Esophagus squamous epithelium (tissue), 5 donors: ENCODE measurements around the gene RPS15. TPM values are rescaled to one million over a fixed set of nuclear protein-coding genes. Genes with fewer than 3 reads are reported as not detected.

Experiments used
- DNase-seq: peaks from one replicate; lab custom pipeline; 2025; lab: John Stamatoyannopoulos, UW
- H3K27ac ChIP-seq, 4 donors: fragments of 200-600 bp; sonication (generic); one replicate each; pipeline ENCODE4 v1.5.1; 2016 to 2019; ENCODE audit warnings: mild to moderate bottlenecking in 1 of 4
- H3K27me3 ChIP-seq, 4 donors: fragments of 200-600 bp; sonication (generic); 1 replicate in 3 of 4; 2 replicates in 1 of 4; pipeline versions ENCODE4 v1.5.1 to v1.6.0; 2017 to 2021; ENCODE audit warnings: antibody characterized with exemption in 1 of 4
- H3K36me3 ChIP-seq, 3 donors: fragments of 200-600 bp; sonication (generic); one replicate each; pipeline ENCODE4 v1.5.1; 2016 to 2019
- H3K4me1 ChIP-seq, 3 donors: fragments of 200-600 bp; sonication (generic); one replicate each; pipeline ENCODE4 v1.5.1; 2017 to 2019
- H3K4me3 ChIP-seq, 4 donors: fragments of 200-600 bp; sonication (generic); 1 replicate in 3 of 4; 2 replicates in 1 of 4; pipeline ENCODE4 v1.5.1; 2016 to 2019; ENCODE audit warnings: mild to moderate bottlenecking in 2 of 4, moderate library complexity in 1 of 4
- H3K9me3 ChIP-seq, 3 donors: fragments of 200-600 bp; sonication (generic); one replicate each; pipeline ENCODE4 v1.5.1; 2016 to 2019
- CTCF ChIP-seq, 6 experiments: fragments of 450-650 bp in 4 of 6; fragments of 200-600 bp in 2 of 6; sonication (generic) in 2 of 6; IDR thresholded peaks; one replicate each; pipeline ENCODE4 v1.5.1; 2016 to 2019; ENCODE audit warnings: antibody characterized with exemption in 6 of 6, mild to moderate bottlenecking in 4 of 6, moderate library complexity in 4 of 6
- POLR2A ChIP-seq, 4 donors: fragments of 450-650 bp; IDR thresholded peaks; one replicate each; pipeline ENCODE4 v1.6.1; 2017; ENCODE audit warnings: antibody characterized with exemption in 4 of 4, mild to moderate bottlenecking in 4 of 4, moderate library complexity in 3 of 4
- WGBS, 2 donors: methylation state at CpG; one replicate each; pipeline ENCODE4 v1.1.5; 2018; 5-methylcytosine and 5-hydroxymethylcytosine counted together
- intact Hi-C: fragments of 100-400 bp; cut with DNase I; formaldehyde crosslinking; loops from one replicate; pipeline ENCODE4 v1.15.0; 2022
- total RNA-seq, 4 donors: library from RNA; depleted of rRNA; stranded (reverse); fragments of >200 nt; gene quantifications; one replicate each; pipeline ENCODE4 v1.1.0, GENCODE V29; 2016
- donor health status: DM: yes; HTN: yes; CAD: no.

Gene RPS15
- total RNA-seq, 4 donors from 2014 or later: 2,502 to 3,774 (median 3,129) TPM

DNA sequence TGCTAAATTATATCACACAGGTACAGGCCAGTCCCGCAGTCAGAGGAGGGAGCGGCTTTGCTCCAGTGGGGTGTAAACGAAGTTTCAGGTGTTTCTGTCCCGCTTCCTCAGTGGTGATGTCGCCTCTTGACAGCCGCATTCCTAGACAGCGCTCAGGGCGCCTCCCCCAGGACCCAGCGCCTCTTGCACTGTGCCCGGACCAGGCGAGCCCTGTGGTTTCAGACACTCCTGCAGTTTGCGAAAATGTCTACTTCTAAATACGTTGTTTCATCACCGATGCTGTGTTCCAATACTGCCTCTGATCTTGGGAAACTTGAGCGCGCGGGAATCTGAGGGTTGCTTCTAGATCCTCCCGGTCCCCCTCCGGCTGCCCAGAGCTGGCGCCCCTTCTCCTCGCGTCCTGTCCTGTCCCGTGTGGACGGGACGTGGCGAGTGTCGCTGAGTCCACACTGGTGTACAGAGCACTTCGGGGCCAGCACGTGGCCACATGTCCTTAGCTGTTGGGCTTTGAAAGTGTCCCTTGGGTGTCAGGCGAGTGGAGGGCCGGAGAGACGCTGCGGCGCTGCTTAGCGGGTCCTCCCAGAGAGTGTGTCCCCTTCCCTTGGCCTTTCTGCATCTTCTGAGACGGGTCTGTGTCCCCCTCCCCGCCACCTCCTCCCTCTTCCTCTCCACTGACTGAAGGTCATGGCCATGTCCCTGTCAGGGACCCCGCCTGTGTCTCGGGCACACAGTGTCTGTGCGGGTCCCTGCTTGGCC is 14.6 kb upstream of the RPS15 start:
- 87 to 90% methylated on average over 18 to 32 of the region's 40 CpGs for WGBS, 2 donors
- intact Hi-C loops: no loop called here
- no peaks in the 10 kb centered on the region for H3K9me3 ChIP-seq
- no peak for DNase-seq
- H3K27ac ChIP-seq: peak overlapping the region in 1 of 4 donors; percentile 69
- H3K27me3 ChIP-seq: no peaks in the 10 kb centered on the region
- no peak for TF ChIP-seq CTCF (IDR thresholded peaks at IDR 0.05)
- TF ChIP-seq POLR2A (IDR thresholded peaks at IDR 0.05): no peak
- peaks cover 40 to 100% (median 62%) of the 10 kb centered on the region in 3 donors for H3K36me3 ChIP-seq
- H3K4me3 ChIP-seq: no peak overlapping the region
- H3K4me1 ChIP-seq: peaks cover 5 to 38% (median 11%) of the 10 kb centered on the region in 3 donors

- H3K27ac ChIP-seq: peak overlapping the region; percentile 66 to 78 (median 72)
- WGBS, 2 donors: 44 to 53% methylated on average over 32 to 36 of the region's 42 CpGs
- peaks cover 33 to 100% (median 63%) of the 10 kb centered on the region in 3 donors for H3K36me3 ChIP-seq
- TF ChIP-seq CTCF (IDR thresholded peaks at IDR 0.05) (no peak), POLR2A (IDR thresholded peaks at IDR 0.05) (no peak)
- H3K27me3 ChIP-seq: no peaks in the 10 kb centered on the region
- no peaks in the 10 kb centered on the region for H3K9me3 ChIP-seq
- no peak for DNase-seq
- intact Hi-C loops: no loop called here
- H3K4me1 ChIP-seq: peaks cover 5 to 42% (median 11%) of the 10 kb centered on the region in 3 donors
- H3K4me3 ChIP-seq: no peak overlapping the region
Measured at GRCh38 chr19:1424192-1424955, 13.8 kb upstream of the RPS15 start.

- no peak for TF ChIP-seq CTCF (IDR thresholded peaks at IDR 0.05)
- no peak for TF ChIP-seq POLR2A (IDR thresholded peaks at IDR 0.05)
- Histone ChIP-seq H3K27me3 (no peaks in the 10 kb centered on the region), H3K9me3 (no peaks in the 10 kb centered on the region), H3K36me3 (peaks cover 33 to 100% (median 69%) of the 10 kb centered on the region in 3 donors), H3K4me3 (no peak overlapping the region), H3K4me1 (peaks cover 5 to 47% (median 11%) of the 10 kb centered on the region in 3 donors), H3K27ac (peak overlapping the region; percentile 41 to 78 (median 72))
- DNase-seq: no peak
- WGBS, 2 donors: 55 to 77% methylated on average over 23 to 25 of the region's 33 CpGs
- intact Hi-C loops: no loop called here
Measured at GRCh38 chr19:1425102-1425837, 12.9 kb upstream of the RPS15 start.

GRCh38 chr19:1425902-1426301 is 12.3 kb upstream of the RPS15 start:
- H3K9me3 ChIP-seq: no peaks in the 10 kb centered on the region
- 81 to 94% methylated on average over 9 to 12 of the region's 14 CpGs for WGBS, 2 donors
- H3K27me3 ChIP-seq: no peaks in the 10 kb centered on the region
- peaks cover 5 to 47% (median 11%) of the 10 kb centered on the region in 3 donors for H3K4me1 ChIP-seq
- H3K36me3 ChIP-seq: peaks cover 28 to 100% (median 65%) of the 10 kb centered on the region in 3 donors
- H3K4me3 ChIP-seq: no peak overlapping the region
- intact Hi-C loops: no loop called here
- no peak for TF ChIP-seq CTCF (IDR thresholded peaks at IDR 0.05)
- no peak for TF ChIP-seq POLR2A (IDR thresholded peaks at IDR 0.05)
- DNase-seq: no peak
- peak overlapping the region; percentile 41 to 75 (median 69) for H3K27ac ChIP-seq
